Caco-2 (cell line): ENCODE results near the gene STAC3. TPM values are rescaled to one million over a fixed set of nuclear protein-coding genes. Genes with fewer than 3 reads are reported as not detected.

Experiments
- BruUV-seq: library from RNA; stranded (reverse); fragments of 400-500 nt; replicated peaks from 2 replicates; lab custom pipeline; 2021; lab: Mats Ljungman, UMichigan
- CTCF ChIA-PET: fragments of 300-600 bp; sonication (Branson Sonifier 250); formaldehyde crosslinking; loops from one replicate; lab custom pipeline; 2022; ENCODE audit warnings: antibody characterized with exemption; lab: Charles Lee
- POLR2A ChIA-PET: fragments of 300-600 bp; sonication (Branson Sonifier 250); formaldehyde crosslinking; loops from one replicate; lab custom pipeline; 2022; ENCODE audit warnings: antibody characterized with exemption; lab: Charles Lee
- DNase-seq, 2 experiments: peaks; one replicate each; pipeline versions ENCODE4 v3.0.0 to v3.0.0-alpha.2; 2020 to 2022
- H3K27me3 ChIP-seq: replicated peaks from 2 replicates; pipeline ENCODE4 v1.6.0; 2011; ENCODE audit warnings: low read length; ENCODE audit not compliant: control insufficient read depth, insufficient read depth
- H3K36me3 ChIP-seq: 2 replicates; pipeline ENCODE4 v1.5.1; 2011; ENCODE audit warnings: low read length; ENCODE audit not compliant: control insufficient read depth, insufficient read depth
- H3K4me1 ChIP-seq: fragments of 250-450 bp; sonication (Bioruptor Pico); 2 replicates; pipeline ENCODE4 v1.5.1; 2020; ENCODE audit warnings: mild to moderate bottlenecking
- H3K4me3 ChIP-seq: 2 replicates; pipeline ENCODE4 v1.5.1; 2011; ENCODE audit warnings: low read depth, mild to moderate bottlenecking, control low read depth, low read length
- H3K9me3 ChIP-seq: fragments of 250-450 bp; sonication (Bioruptor Pico); 2 replicates; pipeline ENCODE4 v1.5.1; 2020; ENCODE audit warnings: mild to moderate bottlenecking, moderate library complexity
- H3K27ac Mint-ChIP-seq: one replicate; pipeline ENCODE4 v1.8.0; 2022; ENCODE audit warnings: mixed read lengths; ENCODE audit not compliant: unreplicated experiment
- H3K27me3 Mint-ChIP-seq: one replicate; pipeline ENCODE4 v1.8.0; 2022; ENCODE audit warnings: mixed read lengths; ENCODE audit not compliant: insufficient read depth, unreplicated experiment
- H3K36me3 Mint-ChIP-seq: one replicate; pipeline ENCODE4 v1.8.0; 2022; ENCODE audit warnings: mild to moderate bottlenecking, mixed read lengths; ENCODE audit not compliant: insufficient read depth, unreplicated experiment
- H3K4me1 Mint-ChIP-seq: one replicate; pipeline ENCODE4 v1.8.0; 2022; ENCODE audit warnings: low read depth, mixed read lengths; ENCODE audit not compliant: unreplicated experiment
- H3K4me3 Mint-ChIP-seq: one replicate; pipeline ENCODE4 v1.8.0; 2022; ENCODE audit warnings: mild to moderate bottlenecking, moderate library complexity, mixed read lengths; ENCODE audit not compliant: unreplicated experiment
- H3K9me3 Mint-ChIP-seq: one replicate; pipeline ENCODE4 v1.8.0; 2022; ENCODE audit warnings: mixed read lengths; ENCODE audit not compliant: unreplicated experiment
- intact Hi-C: fragments of 100-400 bp; cut with micrococcal nuclease; formaldehyde crosslinking; loops from one replicate; pipeline ENCODE4 v1.10.0; 2022; ENCODE audit not compliant: unreplicated experiment
- total RNA-seq: library from RNA; stranded (reverse); gene quantifications from 2 replicates; pipeline ENCODE4 v1.2.3, GENCODE V29; 2022
- TF ChIP-seq, protein P1 (sequence below), 2 experiments: fragments of 200-600 bp in 1 of 2; IDR thresholded peaks; 1 replicate in 1 of 2; 2 replicates in 1 of 2; pipeline versions ENCODE4 v1.5.1 to v1.8.0; 2011 to 2022; ENCODE audit warnings: antibody characterized with exemption in 1 of 2, control low read depth in 1 of 2, inconsistent platforms in 1 of 2, low read depth in 1 of 2, low read length in 1 of 2, mild to moderate bottlenecking in 1 of 2, moderate library complexity in 1 of 2; ENCODE audit not compliant: insufficient read depth in 1 of 2, severe bottlenecking in 1 of 2, unreplicated experiment in 1 of 2

STAC3 gene
- total RNA-seq, 1 experiment from 2014 or later: 0.70 TPM

DNA sequence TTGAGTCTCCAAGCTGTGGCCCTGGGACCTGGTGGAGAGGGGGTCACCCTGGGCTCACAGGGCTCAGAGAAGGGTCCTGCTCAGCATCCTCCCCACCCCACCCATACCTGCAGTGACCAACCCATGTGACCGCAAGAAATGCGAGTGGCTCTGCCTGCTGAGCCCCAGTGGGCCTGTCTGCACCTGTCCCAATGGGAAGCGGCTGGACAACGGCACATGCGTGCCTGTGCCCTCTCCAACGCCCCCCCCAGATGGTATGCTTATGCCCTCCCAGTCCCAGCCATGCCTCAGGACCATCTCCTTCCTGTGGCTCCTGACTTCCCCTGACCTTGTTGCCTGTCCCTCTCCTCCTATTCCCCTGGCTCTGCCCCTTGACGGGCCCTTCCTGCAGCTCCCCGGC lies 41.1 kb downstream of the STAC3 start:
- intact Hi-C loops: no loop called here
- H3K4me3 Mint-ChIP-seq: no peak overlapping the region
- no peaks in the 10 kb centered on the region for H3K27me3 ChIP-seq
- DNase-seq: no peak
- peaks cover 44% of the 10 kb centered on the region for H3K36me3 Mint-ChIP-seq
- TF ChIP-seq, protein P1, sequence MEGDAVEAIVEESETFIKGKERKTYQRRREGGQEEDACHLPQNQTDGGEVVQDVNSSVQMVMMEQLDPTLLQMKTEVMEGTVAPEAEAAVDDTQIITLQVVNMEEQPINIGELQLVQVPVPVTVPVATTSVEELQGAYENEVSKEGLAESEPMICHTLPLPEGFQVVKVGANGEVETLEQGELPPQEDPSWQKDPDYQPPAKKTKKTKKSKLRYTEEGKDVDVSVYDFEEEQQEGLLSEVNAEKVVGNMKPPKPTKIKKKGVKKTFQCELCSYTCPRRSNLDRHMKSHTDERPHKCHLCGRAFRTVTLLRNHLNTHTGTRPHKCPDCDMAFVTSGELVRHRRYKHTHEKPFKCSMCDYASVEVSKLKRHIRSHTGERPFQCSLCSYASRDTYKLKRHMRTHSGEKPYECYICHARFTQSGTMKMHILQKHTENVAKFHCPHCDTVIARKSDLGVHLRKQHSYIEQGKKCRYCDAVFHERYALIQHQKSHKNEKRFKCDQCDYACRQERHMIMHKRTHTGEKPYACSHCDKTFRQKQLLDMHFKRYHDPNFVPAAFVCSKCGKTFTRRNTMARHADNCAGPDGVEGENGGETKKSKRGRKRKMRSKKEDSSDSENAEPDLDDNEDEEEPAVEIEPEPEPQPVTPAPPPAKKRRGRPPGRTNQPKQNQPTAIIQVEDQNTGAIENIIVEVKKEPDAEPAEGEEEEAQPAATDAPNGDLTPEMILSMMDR (IDR thresholded peaks at IDR 0.05; ENCODE audit: insufficient read depth in 1 of 2, low read depth in 1 of 2, low read length in 1 of 2, severe bottlenecking in 1 of 2, unreplicated experiment in 1 of 2): no peak
- ChIA-PET CTCF (no interaction called here), POLR2A (no interaction called here)
- H3K9me3 ChIP-seq: no peaks in the 10 kb centered on the region
- peaks cover 3% of the 10 kb centered on the region for H3K27me3 Mint-ChIP-seq
- no peaks in the 10 kb centered on the region for H3K9me3 Mint-ChIP-seq
- no TSS peak for BruUV-seq
- H3K4me3 ChIP-seq: no peak overlapping the region
- H3K36me3 ChIP-seq: no peaks in the 10 kb centered on the region; the same call in none of the 2 replicates
- peaks cover 10% of the 10 kb centered on the region for H3K4me1 ChIP-seq
- peaks cover 11% of the 10 kb centered on the region for H3K4me1 Mint-ChIP-seq
- no peak overlapping the region for H3K27ac Mint-ChIP-seq

DNA sequence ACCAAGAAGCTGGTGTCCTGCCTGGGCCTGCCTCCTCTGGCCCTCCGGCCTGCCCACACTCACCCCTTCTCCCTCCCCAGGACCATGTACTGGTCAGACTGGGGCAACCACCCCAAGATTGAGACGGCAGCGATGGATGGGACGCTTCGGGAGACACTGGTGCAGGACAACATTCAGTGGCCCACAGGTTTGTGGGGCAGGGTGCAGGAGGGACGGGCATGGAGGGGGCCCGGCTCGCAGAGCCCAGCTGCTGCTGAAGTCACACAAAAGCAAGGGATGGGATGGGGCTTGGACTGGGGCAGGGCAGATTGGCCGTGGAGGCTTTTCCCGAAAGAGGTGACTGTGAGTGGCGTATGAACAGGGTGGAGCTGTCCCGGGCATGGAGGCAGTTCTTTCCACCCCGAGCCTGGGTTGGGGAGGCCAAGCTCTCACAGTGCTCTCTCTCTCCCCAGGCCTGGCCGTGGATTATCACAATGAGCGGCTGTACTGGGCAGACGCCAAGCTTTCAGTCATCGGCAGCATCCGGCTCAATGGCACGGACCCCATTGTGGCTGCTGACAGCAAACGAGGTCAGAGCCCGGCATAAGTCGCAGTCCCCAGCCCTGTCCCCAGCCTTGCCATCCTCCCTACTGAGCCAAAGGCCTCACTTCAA lies 42.2 kb downstream of the STAC3 start:
- DNase-seq: no peak
- Mint-ChIP-seq H3K9me3 (no peaks in the 10 kb centered on the region), H3K27me3 (no peaks in the 10 kb centered on the region), H3K4me3 (no peak overlapping the region), H3K27ac (no peak overlapping the region), H3K4me1 (no peaks in the 10 kb centered on the region), H3K36me3 (peaks cover 42% of the 10 kb centered on the region)
- TF ChIP-seq, protein P1 (IDR thresholded peaks at IDR 0.05; ENCODE audit: insufficient read depth in 1 of 2, low read depth in 1 of 2, low read length in 1 of 2, severe bottlenecking in 1 of 2, unreplicated experiment in 1 of 2): no peak
- peaks cover under 1% of the 10 kb centered on the region for H3K36me3 ChIP-seq
- H3K27me3 ChIP-seq: no peaks in the 10 kb centered on the region
- ChIA-PET CTCF (interaction anchor here (1.5 kb wide), 1 partner anchor 34 kb away, joined by 3 read pairs; no protein-coding TSS in a partner anchor), POLR2A (no interaction called here)
- H3K4me1 ChIP-seq: peaks cover 4% of the 10 kb centered on the region
- H3K9me3 ChIP-seq: no peaks in the 10 kb centered on the region
- intact Hi-C loops: no loop called here
- H3K4me3 ChIP-seq: no peak overlapping the region
- no TSS peak for BruUV-seq

- no peaks in the 10 kb centered on the region for H3K9me3 Mint-ChIP-seq
- peaks cover 1% of the 10 kb centered on the region for H3K36me3 ChIP-seq
- no peak overlapping the region for H3K4me3 Mint-ChIP-seq
- CTCF ChIA-PET: interaction anchor here (1.5 kb wide), 1 partner anchor 35 kb away, joined by 3 read pairs; no protein-coding TSS in a partner anchor
- peaks cover 35% of the 10 kb centered on the region for H3K36me3 Mint-ChIP-seq
- H3K4me1 Mint-ChIP-seq: no peaks in the 10 kb centered on the region
- POLR2A ChIA-PET: no interaction called here
- no peaks in the 10 kb centered on the region for H3K27me3 ChIP-seq
- intact Hi-C loops: no loop called here
- DNase-seq: no peak
- no peaks in the 10 kb centered on the region for H3K4me1 ChIP-seq
- H3K4me3 ChIP-seq: no peak overlapping the region
- TF ChIP-seq, protein P1 (IDR thresholded peaks at IDR 0.05; ENCODE audit: insufficient read depth in 1 of 2, low read depth in 1 of 2, low read length in 1 of 2, severe bottlenecking in 1 of 2, unreplicated experiment in 1 of 2): no peak
- H3K9me3 ChIP-seq: no peaks in the 10 kb centered on the region
- no TSS peak for BruUV-seq
- H3K27ac Mint-ChIP-seq: no peak overlapping the region
- no peaks in the 10 kb centered on the region for H3K27me3 Mint-ChIP-seq
Measured at GRCh38 chr12:57207731-57208630, 43.0 kb downstream of the STAC3 start.
